ENCODE results near the gene AKR1B1. TPM values are rescaled to one million over a fixed set of nuclear protein-coding genes. Genes with fewer than 3 reads are reported as not detected.

AKR1B1 gene
- total and polyA plus RNA-seq, 2 of the 4 experiments (the other 2 are of a cell fraction): 90.9 to 201 TPM

- H2BK5ac ChIP-seq (ENCODE audit: low read depth, low read length, poor library complexity, severe bottlenecking): no peak overlapping the region
- ChIA-PET POLR2A (ENCODE audit: unreplicated experiment) (interaction anchor here (0.6 kb wide), 1 partner anchor 13 kb away, joined by 4 read pairs; no protein-coding TSS in a partner anchor), CTCF (interaction anchor here (0.6 to 1.3 kb wide), 6 partner anchors 9 to 747 kb away, joined by 3 to 10 read pairs (median 4); no protein-coding TSS in a partner anchor)
- in situ Hi-C loops (cut with MboI; ENCODE audit: low sequenced_read_pairs): no loop called here
- no peak overlapping the region for H3K4ac ChIP-seq (ENCODE audit: low read depth, low read length)
- no peak overlapping the region for H2AK5ac ChIP-seq (ENCODE audit: low read depth, low read length)
- H2AK9ac ChIP-seq (replicated peaks; ENCODE audit: low read depth, low read length, poor library complexity): no peak overlapping the region
- H3K27ac ChIP-seq (ENCODE audit: insufficient read depth, low read length): no peak overlapping the region
- WGBS, 2 experiments (ENCODE audit: extremely low coverage in 2 of 2, insufficient read length in 1 of 2): no CpG with 5 or more reads among the region's 2 CpGs
- H3K36me3 ChIP-seq (ENCODE audit: control insufficient read depth, insufficient read depth, low read length): no peaks in the 10 kb centered on the region
- BruUV-seq (replicated peaks): TSS peak; percentile 27
- H3K23ac ChIP-seq (ENCODE audit: low read depth, low read length): peak overlapping the region; percentile 55; the same call in 1 of the 2 replicates
- no peak for TF ChIP-seq MAFK (IDR thresholded peaks at IDR 0.05; ENCODE audit: low read depth, low read length)
- peak; percentile 56 for TF ChIP-seq CEBPB (IDR thresholded peaks at IDR 0.05; ENCODE audit: low read depth, low read length)
- TF ChIP-seq RFX5 (IDR thresholded peaks at IDR 0.05; ENCODE audit: low read depth, low read length): no peak
- H4K8ac ChIP-seq (ENCODE audit: low read depth in 2 of 2, low read length in 2 of 2): no peak overlapping the region
- H2BK20ac ChIP-seq (ENCODE audit: low read depth, low read length): no peak overlapping the region
- H3K4me1 ChIP-seq (ENCODE audit: control insufficient read depth, insufficient read depth, low read length): peaks cover 32% of the 10 kb centered on the region
- H4K5ac ChIP-seq (ENCODE audit: low read depth, low read length): no peak overlapping the region
- H3K9ac ChIP-seq (ENCODE audit: low read depth, low read length): no peak overlapping the region
- H3K79me1 ChIP-seq (ENCODE audit: low read depth in 1 of 2, low read length in 2 of 2): peaks cover 19 to 59% of the 10 kb centered on the region in 2 experiments
- no peak overlapping the region for H4K91ac ChIP-seq (ENCODE audit: insufficient read depth, low read depth, low read length)
- H3K4me3 ChIP-seq (ENCODE audit: insufficient read depth, low read depth, low read length): no peak overlapping the region
- DNase-seq (no peak), ATAC-seq (ENCODE audit: low read depth) (no peak)
- H2AFZ ChIP-seq (replicated peaks; ENCODE audit: low read length, poor library complexity): no peak overlapping the region
- H3K56ac ChIP-seq (ENCODE audit: extremely low read depth, insufficient read depth, low read length): no peak overlapping the region
- no peak overlapping the region for H2BK120ac ChIP-seq (ENCODE audit: low read depth, low read length)
- H2BK15ac ChIP-seq (ENCODE audit: low read depth, low read length): no peak overlapping the region
- peaks cover 24% of the 10 kb centered on the region for H3K9me1 ChIP-seq (ENCODE audit: insufficient read depth, low read length)
- H3K18ac ChIP-seq (ENCODE audit: low read depth, low read length): no peak overlapping the region
- H3K9me3 ChIP-seq (ENCODE audit: control insufficient read depth, insufficient read depth, low read length): no peaks in the 10 kb centered on the region
- no peak overlapping the region for H3K14ac ChIP-seq (replicated peaks; ENCODE audit: low read depth, low read length)
- no peaks in the 10 kb centered on the region for H3K27me3 ChIP-seq (ENCODE audit: control insufficient read depth, insufficient read depth, low read length)
- peak overlapping the region; percentile 94; the same call in 1 of the 2 replicates for H3K4me2 ChIP-seq (ENCODE audit: low read depth, low read length)
- dilution Hi-C loops (cut with HindIII; ENCODE audit: low sequenced_read_pairs, unreplicated experiment): no loop called here
- intact Hi-C loops (cut with micrococcal nuclease): loop anchor here (5.0 kb wide), 1 partner anchor 150 kb away; no protein-coding TSS in a partner anchor
- no peaks in the 10 kb centered on the region for H4K20me1 ChIP-seq (ENCODE audit: insufficient read depth, low read length)
These were observed 1.7 kb downstream of the AKR1B1 start for GRCh38 chr7:134457210-134457609.

All from IMR-90 (cell line).